Natural killer cell (primary cell): ENCODE results near the gene CLEC3A. TPM values are rescaled to one million over a fixed set of nuclear protein-coding genes. Genes with fewer than 3 reads are reported as not detected.
"Not testable (repeated sequence)": the region's sequence is repeated elsewhere in the genome, so short reads cannot be mapped to it uniquely, and the experiment has no call there.

ENCODE experiments used
- ATAC-seq, 3 donors: fragments of 150-1000 bp in 2 of 3; fragments of 200-7000 bp in 1 of 3; cut with Tn5 transposase; 1 replicate in 1 of 3; 2 replicates in 2 of 3; pipeline ENCODE4 v1.10.0; 2021; ENCODE audit warnings: mild to moderate bottlenecking in 2 of 3, moderate library complexity in 2 of 3
- DNase-seq, 2 donors: peaks; one replicate each; pipeline versions ENCODE4 v3.0.0 to v3.0.0-alpha.2; 2013 to 2021; ENCODE audit warnings: mixed read lengths in 1 of 2
- H3K27ac ChIP-seq: one replicate; pipeline ENCODE4 v1.5.1; 2013; ENCODE audit warnings: mild to moderate bottlenecking, low read length
- H3K27me3 ChIP-seq: one replicate; pipeline ENCODE4 v1.6.1; 2013; ENCODE audit warnings: low read length; ENCODE audit not compliant: control insufficient read depth, insufficient read depth
- H3K36me3 ChIP-seq: one replicate; pipeline ENCODE4 v1.6.1; 2013; ENCODE audit warnings: low read length; ENCODE audit not compliant: control insufficient read depth, insufficient read depth
- H3K4me1 ChIP-seq: one replicate; pipeline ENCODE4 v1.6.1; 2013; ENCODE audit warnings: low read length; ENCODE audit not compliant: control insufficient read depth, insufficient read depth
- H3K4me3 ChIP-seq: one replicate; pipeline ENCODE4 v1.5.1; 2013; ENCODE audit warnings: low read length
- H3K9me3 ChIP-seq: one replicate; pipeline ENCODE4 v1.6.1; 2013; ENCODE audit warnings: low read length; ENCODE audit not compliant: control insufficient read depth, insufficient read depth
- H3K27ac Mint-ChIP-seq, 2 donors: one replicate each; pipeline ENCODE4 v1.8.0; 2022; ENCODE audit warnings: mild to moderate bottlenecking in 2 of 2, mixed read lengths in 2 of 2, moderate library complexity in 1 of 2
- H3K27me3 Mint-ChIP-seq, 2 donors: one replicate each; pipeline ENCODE4 v1.8.0; 2022; ENCODE audit warnings: low read depth in 2 of 2, mixed read lengths in 2 of 2
- H3K36me3 Mint-ChIP-seq: one replicate; pipeline ENCODE4 v1.8.0; 2022; ENCODE audit warnings: mixed read lengths
- H3K4me1 Mint-ChIP-seq, 2 donors: one replicate each; pipeline ENCODE4 v1.8.0; 2022; ENCODE audit warnings: mixed read lengths in 2 of 2
- H3K4me3 Mint-ChIP-seq: one replicate; pipeline ENCODE4 v1.8.0; 2022; ENCODE audit warnings: mild to moderate bottlenecking, moderate library complexity, mixed read lengths
- H3K9me3 Mint-ChIP-seq, 2 donors: one replicate each; pipeline ENCODE4 v1.8.0; 2022; ENCODE audit warnings: mixed read lengths in 2 of 2
- CTCF ChIP-seq: fragments of 200-600 bp; IDR thresholded peaks from one replicate; pipeline ENCODE4 v1.8.0; 2022; ENCODE audit warnings: antibody characterized with exemption
- WGBS: methylation state at CpG from one replicate; pipeline ENCODE4 v1.1.7; 2013; ENCODE audit warnings: missing lambda C conversion rate; ENCODE audit not compliant: insufficient coverage; 5-methylcytosine and 5-hydroxymethylcytosine counted together
- intact Hi-C: fragments of 100-400 bp; cut with micrococcal nuclease; formaldehyde crosslinking; loops from one replicate; pipeline ENCODE4 v1.14.2; 2022
- total RNA-seq, 4 donors: library from RNA; stranded (reverse); fragments of 120-200 nt in 1 of 4; gene quantifications; one replicate each; pipeline versions ENCODE4 v1.2.3 to v1.2.4, GENCODE V29; 2013 to 2022

Gene CLEC3A
- total RNA-seq, 3 donors from 2014 or later (not counting 1 experiment from before 2014, with no cell fraction given) = not detected

GRCh38 chr16:77989846-77990245 lies 32.5 kb upstream of the CLEC3A start:
- DNase-seq = no peak
- Mint-ChIP-seq H3K4me3 (no peak overlapping the region), H3K4me1 (no peaks in the 10 kb centered on the region), H3K36me3 (no peaks in the 10 kb centered on the region), H3K9me3 (no peaks in the 10 kb centered on the region), H3K27me3 (peaks cover 12 to 16% of the 10 kb centered on the region in 2 donors), H3K27ac (no peak overlapping the region)
- intact Hi-C loops = no loop called here
- Histone ChIP-seq H3K27ac (no peak overlapping the region), H3K27me3 (no peaks in the 10 kb centered on the region), H3K4me1 (no peaks in the 10 kb centered on the region), H3K36me3 (no peaks in the 10 kb centered on the region), H3K4me3 (no peak overlapping the region), H3K9me3 (no peaks in the 10 kb centered on the region)
- WGBS = 81% methylated on average over 4 of the region's 4 CpGs
- no peak for TF ChIP-seq CTCF
- ATAC-seq = no peak

DNA sequence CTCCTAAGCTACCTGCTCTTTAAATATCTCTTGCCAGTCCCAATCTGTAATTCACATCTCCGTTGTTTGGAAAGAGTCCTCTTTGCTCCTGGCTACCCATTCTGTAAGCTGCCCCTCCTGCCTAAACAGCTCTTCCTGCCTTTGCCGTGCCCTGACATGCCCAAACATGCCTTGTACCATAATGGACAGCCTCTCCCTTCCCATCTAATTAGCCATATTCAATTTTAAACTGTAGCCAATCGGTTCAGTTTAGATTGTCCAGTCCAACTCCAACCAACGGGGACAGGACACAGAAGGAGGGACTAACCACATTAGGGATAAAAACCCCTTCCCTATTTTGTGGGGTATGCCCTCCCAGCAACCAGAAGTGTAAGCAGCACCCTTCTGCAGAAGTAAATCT lies 30.6 kb upstream of the CLEC3A start:
- intact Hi-C loops = no loop called here
- no peak for ATAC-seq
- Histone ChIP-seq H3K27me3 (no peaks in the 10 kb centered on the region), H3K4me1 (no peaks in the 10 kb centered on the region), H3K36me3 (no peaks in the 10 kb centered on the region), H3K27ac (no peak overlapping the region), H3K9me3 (peaks cover 3% of the 10 kb centered on the region), H3K4me3 (no peak overlapping the region)
- Mint-ChIP-seq H3K9me3 (peaks cover 2 to 3% of the 10 kb centered on the region in 2 donors), H3K36me3 (no peaks in the 10 kb centered on the region), H3K27ac (no peak overlapping the region), H3K4me1 (no peaks in the 10 kb centered on the region), H3K4me3 (no peak overlapping the region), H3K27me3 (peaks cover 12 to 16% of the 10 kb centered on the region in 2 donors)
- WGBS = 75% methylated on average over 4 of the region's 4 CpGs
- DNase-seq = no peak
- TF ChIP-seq CTCF = no peak

GRCh38 chr16:77992381-77992780 lies 30.0 kb upstream of the CLEC3A start:
- H3K4me3 ChIP-seq, H3K9me3 ChIP-seq, H3K4me1 ChIP-seq, H3K27me3 ChIP-seq, H3K27ac ChIP-seq, H3K4me3 Mint-ChIP-seq, ATAC-seq, H3K36me3 ChIP-seq, H3K27ac Mint-ChIP-seq, intact Hi-C loops, DNase-seq, H3K4me1 Mint-ChIP-seq, H3K36me3 Mint-ChIP-seq, H3K9me3 Mint-ChIP-seq: not testable (repeated sequence)
- peaks cover 11 to 13% of the 10 kb centered on the region in 2 donors for H3K27me3 Mint-ChIP-seq
- WGBS = 39% methylated on average over 2 of the region's 2 CpGs

DNA sequence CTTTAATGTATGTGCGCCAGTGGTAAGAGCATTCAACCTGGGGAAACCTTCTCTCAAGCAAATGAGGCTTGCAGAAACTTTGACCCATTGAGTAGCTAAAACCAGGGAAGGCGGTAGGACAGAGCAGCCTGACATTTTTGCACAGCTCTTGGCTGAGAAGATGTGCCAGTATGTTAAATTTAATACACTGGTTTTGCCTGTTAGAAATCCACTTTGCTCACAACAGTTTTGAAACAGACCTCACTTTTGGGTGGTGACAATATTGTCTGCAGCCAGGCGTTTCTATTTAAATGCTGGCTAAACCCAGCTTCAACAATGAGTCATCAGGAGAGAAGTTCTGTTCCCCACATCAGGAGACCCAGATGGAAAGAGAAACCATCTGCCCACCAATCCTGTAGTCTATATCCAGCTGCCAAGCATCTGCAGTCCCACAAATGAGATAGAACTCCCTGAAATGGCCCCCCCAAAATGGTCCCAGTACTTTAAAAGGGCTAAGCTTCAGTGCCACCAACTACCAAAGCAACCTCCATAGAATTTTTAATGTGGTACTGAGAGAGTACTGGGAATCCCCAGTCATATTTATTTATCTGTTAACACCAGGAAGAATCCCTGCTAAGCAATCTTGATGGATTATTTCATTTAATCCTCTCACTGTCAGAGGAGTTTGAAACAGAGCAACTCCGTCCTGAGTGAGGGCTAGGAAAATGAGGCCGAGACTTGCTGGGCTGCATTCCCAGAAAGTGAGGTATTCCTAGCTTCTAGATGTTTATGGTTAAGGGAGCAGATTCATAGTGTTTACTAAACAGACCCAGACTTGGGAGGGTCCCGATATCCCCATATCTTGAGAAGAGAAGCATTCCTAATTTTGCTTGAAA lies 29.0 kb upstream of the CLEC3A start:
- H3K4me1 ChIP-seq = no peaks in the 10 kb centered on the region
- H3K27me3 ChIP-seq = no peaks in the 10 kb centered on the region
- DNase-seq (no peak), ATAC-seq (no peak)
- TF ChIP-seq CTCF = no peak
- Mint-ChIP-seq H3K9me3 (peaks cover 3 to 6% of the 10 kb centered on the region in 2 donors), H3K4me1 (no peaks in the 10 kb centered on the region), H3K36me3 (no peaks in the 10 kb centered on the region), H3K4me3 (no peak overlapping the region), H3K27me3 (peaks cover 10 to 13% of the 10 kb centered on the region in 2 donors), H3K27ac (no peak overlapping the region)
- H3K9me3 ChIP-seq = peaks cover 3% of the 10 kb centered on the region
- no peak overlapping the region for H3K27ac ChIP-seq
- intact Hi-C loops = no loop called here
- no peaks in the 10 kb centered on the region for H3K36me3 ChIP-seq
- WGBS = 66% methylated on average over 5 of the region's 6 CpGs
- H3K4me3 ChIP-seq = no peak overlapping the region
